Measurements from ENCODE around the gene PIP5K1B.

DNA sequence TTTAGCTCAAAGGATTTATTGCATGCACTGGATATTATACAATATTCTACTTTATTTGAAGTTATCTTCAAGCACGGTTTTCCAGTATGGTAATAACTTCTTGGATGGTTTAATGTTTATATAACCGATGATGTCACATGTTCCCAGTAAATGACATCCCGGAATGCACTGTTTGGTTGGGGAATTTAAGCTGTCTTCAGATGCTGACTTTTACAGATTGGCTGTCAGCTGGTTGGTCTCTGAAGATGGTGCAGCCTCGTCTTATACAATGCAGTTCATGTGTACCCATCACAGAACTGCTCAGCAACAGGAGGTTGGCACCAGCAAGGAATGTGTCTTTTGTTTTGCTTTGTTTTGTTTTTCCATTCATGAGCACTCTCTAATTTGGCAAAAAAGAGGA is 165.0 kb downstream of the PIP5K1B start:
- TF ChIP-seq, protein P1, sequence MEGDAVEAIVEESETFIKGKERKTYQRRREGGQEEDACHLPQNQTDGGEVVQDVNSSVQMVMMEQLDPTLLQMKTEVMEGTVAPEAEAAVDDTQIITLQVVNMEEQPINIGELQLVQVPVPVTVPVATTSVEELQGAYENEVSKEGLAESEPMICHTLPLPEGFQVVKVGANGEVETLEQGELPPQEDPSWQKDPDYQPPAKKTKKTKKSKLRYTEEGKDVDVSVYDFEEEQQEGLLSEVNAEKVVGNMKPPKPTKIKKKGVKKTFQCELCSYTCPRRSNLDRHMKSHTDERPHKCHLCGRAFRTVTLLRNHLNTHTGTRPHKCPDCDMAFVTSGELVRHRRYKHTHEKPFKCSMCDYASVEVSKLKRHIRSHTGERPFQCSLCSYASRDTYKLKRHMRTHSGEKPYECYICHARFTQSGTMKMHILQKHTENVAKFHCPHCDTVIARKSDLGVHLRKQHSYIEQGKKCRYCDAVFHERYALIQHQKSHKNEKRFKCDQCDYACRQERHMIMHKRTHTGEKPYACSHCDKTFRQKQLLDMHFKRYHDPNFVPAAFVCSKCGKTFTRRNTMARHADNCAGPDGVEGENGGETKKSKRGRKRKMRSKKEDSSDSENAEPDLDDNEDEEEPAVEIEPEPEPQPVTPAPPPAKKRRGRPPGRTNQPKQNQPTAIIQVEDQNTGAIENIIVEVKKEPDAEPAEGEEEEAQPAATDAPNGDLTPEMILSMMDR (IDR thresholded peaks at IDR 0.05; ENCODE audit: poor library complexity): no peak
- TF ChIP-seq EZH2phosphoT487 (IDR thresholded peaks at IDR 0.05; ENCODE audit: low read depth, severe bottlenecking, unreplicated experiment): no peak

Measured in hepatocyte (in vitro differentiated cells).